ACHN (cell line): Measurements from ENCODE around the gene TXNRD2.

Source experiments
- DNase-seq: peaks from one replicate; pipeline ENCODE4 v3.0.0-alpha.2; 2015
- in situ Hi-C: cut with HindIII; loops from 2 replicates; pipeline ENCODE4 v1.10.0; 2017; ENCODE audit warnings: low sequenced_read_pairs, low pct_ligation_motif_present, low pct_unique_long_range_greater_than_20kb

The TXNRD2 gene

DNA sequence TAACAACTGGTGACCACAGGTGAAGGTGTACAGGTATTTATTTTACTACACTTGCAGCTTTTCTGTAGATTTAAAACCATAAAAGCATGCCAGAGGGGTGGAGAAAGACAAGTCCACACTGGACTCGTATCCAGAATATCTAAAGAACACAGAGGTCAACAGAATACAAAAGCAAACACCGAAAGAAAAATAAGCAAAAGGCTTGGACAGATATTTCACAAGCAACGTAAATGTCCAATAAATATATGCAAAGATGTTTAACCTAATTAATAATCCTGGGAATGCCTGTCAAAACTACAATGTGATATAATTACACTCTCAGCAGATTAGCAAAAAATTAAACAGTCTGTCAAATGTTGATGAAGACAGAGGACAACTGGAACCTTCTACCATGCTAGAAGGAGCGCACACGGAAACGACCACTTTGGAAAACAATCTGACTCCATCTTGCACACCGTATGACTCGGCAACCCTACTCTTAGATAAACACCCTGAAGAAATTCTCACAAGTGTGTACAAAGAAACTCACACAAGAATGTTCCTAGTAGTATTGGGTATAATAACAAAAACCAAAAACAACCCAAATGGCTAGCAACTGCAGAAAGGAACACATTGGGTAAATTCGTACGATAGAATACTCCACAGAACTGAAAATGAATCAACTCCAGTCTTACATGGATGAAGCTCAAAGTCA, 114.1 kb downstream of the TXNRD2 start:
- in situ Hi-C loops: no loop called here
- DNase-seq: no peak

- DNase-seq: no peak
- in situ Hi-C loops: no loop called here
Measured at GRCh38 chr22:19826619-19826950, 115.0 kb downstream of the TXNRD2 start.

DNA sequence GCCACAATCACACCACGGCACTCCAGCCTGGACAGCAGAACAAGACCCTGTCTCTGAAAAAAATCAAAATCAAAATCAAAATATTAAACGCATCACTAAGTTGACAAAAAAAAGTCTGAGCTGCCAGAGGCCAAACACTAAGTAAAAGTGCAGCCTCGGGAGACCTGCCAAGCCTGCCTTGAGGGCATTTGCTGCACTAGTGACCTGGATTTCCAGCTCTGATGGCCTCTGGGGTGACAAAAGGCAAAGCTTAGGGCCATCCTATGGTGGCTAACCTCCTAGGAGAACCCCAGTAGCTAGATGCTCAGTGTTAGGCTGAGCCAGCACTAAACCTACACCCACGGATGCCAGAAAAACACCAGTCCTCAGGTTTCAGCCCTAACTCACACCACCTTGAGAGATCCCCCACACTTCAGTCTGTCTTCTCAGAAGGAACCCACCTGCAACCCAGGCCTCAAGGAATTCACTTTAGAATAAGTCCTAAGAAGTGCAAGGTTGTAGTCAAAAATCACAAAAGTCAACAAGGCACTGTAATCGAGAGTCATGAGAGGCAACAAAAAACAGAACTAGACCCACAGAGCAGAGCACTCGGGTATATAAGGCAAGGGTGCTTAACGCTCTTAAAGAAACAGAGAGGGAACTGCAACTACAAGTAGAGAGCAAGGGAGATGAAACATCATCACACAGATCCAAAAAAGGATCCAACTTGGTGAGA, 115.6 kb downstream of the TXNRD2 start:
- in situ Hi-C loops: no loop called here
- no peak for DNase-seq
